ACC112 (cell line): ENCODE measurements around the gene BIN2.
A peak's percentile ranks its signal among the peaks of the same experiment; 100 is the strongest.

ENCODE experiments used
- H2AFZ ChIP-seq: fragments of 200-600 bp; sonication (generic); one replicate; pipeline ENCODE4 v1.6.0; 2017; ENCODE audit warnings: antibody characterized with exemption, low read length; ENCODE audit not compliant: unreplicated experiment
- H3K27ac ChIP-seq: fragments of 200-600 bp; sonication (generic); 2 replicates; pipeline ENCODE4 v1.5.1; 2014; ENCODE audit warnings: low read depth, mild to moderate bottlenecking, antibody characterized with exemption, low read length, moderate library complexity
- H3K27me3 ChIP-seq: fragments of 200-600 bp; sonication (generic); 2 replicates; pipeline ENCODE4 v1.6.1; 2014; ENCODE audit warnings: mild to moderate bottlenecking, antibody characterized with exemption, low read length, moderate library complexity, mixed read lengths; ENCODE audit not compliant: insufficient read depth
- H3K36me3 ChIP-seq: fragments of 200-600 bp; sonication (generic); 2 replicates; pipeline ENCODE4 v1.6.1; 2016; ENCODE audit warnings: mild to moderate bottlenecking, antibody characterized with exemption, low read length, moderate library complexity, mixed read lengths; ENCODE audit not compliant: insufficient read depth
- H3K4me1 ChIP-seq: fragments of 200-600 bp; sonication (generic); one replicate; pipeline ENCODE4 v1.6.1; 2016; ENCODE audit warnings: low read length, mixed read lengths; ENCODE audit not compliant: insufficient read depth, unreplicated experiment, control insufficient read depth
- H3K4me3 ChIP-seq: fragments of 200-600 bp; sonication (generic); 2 replicates; pipeline ENCODE4 v1.5.1; 2014; ENCODE audit warnings: mild to moderate bottlenecking, low read depth, low read length
- H3K79me2 ChIP-seq: fragments of 200-600 bp; sonication (generic); one replicate; pipeline ENCODE4 v1.6.0; 2016; ENCODE audit warnings: low read length; ENCODE audit not compliant: control insufficient read depth, unreplicated experiment, insufficient read depth

Gene BIN2

DNA sequence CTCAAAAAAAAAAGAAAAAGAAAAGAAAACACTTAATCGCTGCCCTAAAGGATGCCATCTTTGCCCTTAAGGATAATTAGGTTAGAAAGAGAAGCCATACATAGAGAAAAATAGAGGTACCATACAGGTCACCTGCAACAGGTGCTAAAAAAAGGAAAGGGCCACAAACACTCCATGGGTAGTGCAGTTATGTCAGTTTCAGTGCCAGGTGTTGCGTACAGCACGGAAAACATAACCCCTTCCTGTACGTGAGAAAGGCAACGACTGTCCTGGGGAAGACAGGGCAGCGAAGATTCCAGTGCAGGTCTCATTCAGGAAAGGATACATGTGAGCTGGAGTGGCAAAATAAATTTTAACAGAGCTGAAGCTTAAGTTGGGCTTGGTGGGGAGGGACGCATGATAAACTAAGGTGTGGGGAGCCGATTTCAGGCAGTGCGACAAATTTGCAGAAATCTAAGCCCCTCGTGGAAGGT is 85.9 kb downstream of the BIN2 start:
- H3K79me2 ChIP-seq = peaks cover 10% of the 10 kb centered on the region
- peak overlapping the region; percentile 88 for H3K4me3 ChIP-seq
- H3K4me1 ChIP-seq = peaks cover 17% of the 10 kb centered on the region
- no peak overlapping the region for H3K27ac ChIP-seq
- no peaks in the 10 kb centered on the region for H3K27me3 ChIP-seq
- H3K36me3 ChIP-seq = peaks cover 10% of the 10 kb centered on the region; the same call in 1 of the 2 replicates
- H2AFZ ChIP-seq = peak overlapping the region; percentile 17

DNA sequence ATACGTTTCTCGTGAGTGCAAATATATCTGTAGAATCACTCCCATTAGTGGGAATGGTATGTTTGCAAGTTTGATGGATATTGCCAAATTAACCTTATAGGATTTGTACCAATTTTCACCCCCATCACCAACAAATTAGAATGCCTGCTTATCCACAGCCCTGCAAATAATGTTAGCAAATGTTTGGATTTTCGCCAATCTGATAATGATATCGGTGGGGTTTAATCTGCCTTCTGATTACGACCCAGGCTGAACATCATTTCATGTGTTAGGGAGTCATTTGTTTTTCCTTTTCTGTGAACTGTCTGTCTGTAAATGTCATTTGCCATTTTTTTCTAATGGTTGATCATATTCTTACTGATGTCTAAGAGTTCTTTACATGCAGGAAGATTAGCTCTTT is 89.4 kb downstream of the BIN2 start:
- Histone ChIP-seq H3K79me2 (no peaks in the 10 kb centered on the region), H3K4me1 (no peaks in the 10 kb centered on the region), H3K36me3 (no peaks in the 10 kb centered on the region), H2AFZ (no peak overlapping the region), H3K27ac (no peak overlapping the region), H3K27me3 (no peaks in the 10 kb centered on the region), H3K4me3 (no peak overlapping the region)

DNA sequence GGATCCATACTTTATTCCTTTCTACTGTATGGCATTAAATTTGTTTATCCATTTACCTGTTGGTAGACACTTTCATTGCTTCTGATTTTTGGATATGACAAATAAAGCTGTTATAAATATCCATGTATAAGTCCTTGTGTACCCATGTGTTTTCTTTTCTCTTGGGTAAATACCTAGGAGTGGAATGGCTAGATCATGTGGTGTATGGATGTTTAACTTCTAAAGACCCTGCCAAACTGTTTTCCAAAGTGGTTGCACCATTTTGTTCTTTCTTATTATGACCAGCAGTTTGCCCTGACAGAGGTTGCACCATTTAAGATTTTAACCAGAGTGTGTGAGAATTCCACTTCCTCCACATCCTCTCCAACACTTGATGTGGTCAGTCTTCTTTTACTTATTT is 91.3 kb downstream of the BIN2 start:
- no peak overlapping the region for H3K4me3 ChIP-seq
- no peaks in the 10 kb centered on the region for H3K36me3 ChIP-seq
- no peaks in the 10 kb centered on the region for H3K4me1 ChIP-seq
- H2AFZ ChIP-seq = no peak overlapping the region
- no peaks in the 10 kb centered on the region for H3K27me3 ChIP-seq
- no peaks in the 10 kb centered on the region for H3K79me2 ChIP-seq
- no peak overlapping the region for H3K27ac ChIP-seq
